Naive B cell (primary cell): ENCODE measurements around the gene SYS1. TPM values are rescaled to one million over a fixed set of nuclear protein-coding genes. Genes with fewer than 3 reads are reported as not detected.

Source experiments
- ATAC-seq, 2 donors: fragments of 150-1000 bp; cut with Tn5 transposase; 2 replicates each; pipeline ENCODE4 v1.10.0; 2021; ENCODE audit warnings: low read depth in 2 of 2, mild to moderate bottlenecking in 2 of 2, moderate library complexity in 2 of 2
- DNase-seq: peaks from one replicate; pipeline ENCODE4 v3.0.0; 2022
- H3K27ac Mint-ChIP-seq, 6 donors: one replicate each; pipeline ENCODE4 v1.8.0; 2020 to 2022; ENCODE audit warnings: mild to moderate bottlenecking in 6 of 6, mixed read lengths in 6 of 6, moderate library complexity in 5 of 6, inconsistent platforms in 2 of 6
- H3K27me3 Mint-ChIP-seq, 3 donors: one replicate each; pipeline ENCODE4 v1.8.0; 2021 to 2022; ENCODE audit warnings: mixed read lengths in 3 of 3, mild to moderate bottlenecking in 1 of 3
- H3K36me3 Mint-ChIP-seq, 2 donors: one replicate each; pipeline ENCODE4 v1.8.0; 2020 to 2022; ENCODE audit warnings: mixed read lengths in 2 of 2, inconsistent platforms in 1 of 2, mild to moderate bottlenecking in 1 of 2
- H3K4me1 Mint-ChIP-seq, 3 donors: one replicate each; pipeline ENCODE4 v1.8.0; 2020 to 2022; ENCODE audit warnings: mixed read lengths in 3 of 3, inconsistent platforms in 1 of 3, mild to moderate bottlenecking in 1 of 3, moderate library complexity in 1 of 3
- H3K4me3 Mint-ChIP-seq, 8 donors: one replicate each; pipeline ENCODE4 v1.8.0; 2020 to 2022; ENCODE audit warnings: mild to moderate bottlenecking in 8 of 8, mixed read lengths in 8 of 8, moderate library complexity in 8 of 8, inconsistent platforms in 2 of 8
- H3K9me3 Mint-ChIP-seq, 7 donors: one replicate each; pipeline ENCODE4 v1.8.0; 2020 to 2022; ENCODE audit warnings: mixed read lengths in 7 of 7, mild to moderate bottlenecking in 5 of 7, inconsistent platforms in 2 of 7, moderate library complexity in 1 of 7
- polyA plus RNA-seq, 6 donors: library from polyadenylated mRNA; unstranded; fragments of 300-500 nt; fragmentation: Illumina TruSeq; gene quantifications; one replicate each; pipeline ENCODE4 v1.2.3, GENCODE V29; 2021; ENCODE audit warnings: low read depth in 6 of 6

SYS1 gene
- polyA plus RNA-seq, 6 donors from 2014 or later, result 16.3 to 37.7 (median 36.1) TPM

DNA sequence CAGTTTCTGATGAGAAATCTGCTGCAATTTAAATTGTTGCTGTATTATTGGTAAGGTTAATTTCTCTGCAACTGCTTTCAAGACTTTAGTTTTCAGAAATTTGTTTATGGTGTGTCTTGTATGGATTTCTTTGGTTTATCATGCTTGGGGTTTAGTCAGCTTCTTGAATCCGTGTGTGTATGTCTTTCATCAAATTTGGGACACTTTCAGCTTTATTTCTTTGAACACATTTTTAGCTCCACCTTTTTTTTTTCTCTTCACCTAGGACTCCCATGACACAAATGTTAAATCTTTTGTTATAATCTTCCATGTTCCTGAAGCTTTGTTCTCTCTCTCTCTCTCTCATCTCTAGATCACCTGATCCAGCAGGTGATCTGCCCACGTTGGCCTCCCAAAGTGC is 28.6 kb downstream of the SYS1 start:
- H3K4me1 Mint-ChIP-seq, result peaks cover 5 to 11% (median 8%) of the 10 kb centered on the region in 3 donors
- H3K36me3 Mint-ChIP-seq, result peaks cover 12 to 18% of the 10 kb centered on the region in 2 donors
- ATAC-seq (no peak), DNase-seq (no peak)
- no peak overlapping the region for H3K27ac Mint-ChIP-seq
- H3K27me3 Mint-ChIP-seq, result no peaks in the 10 kb centered on the region
- no peak overlapping the region for H3K4me3 Mint-ChIP-seq
- H3K9me3 Mint-ChIP-seq, result peaks cover 0 to 5% (median 3%) of the 10 kb centered on the region in 7 donors

DNA sequence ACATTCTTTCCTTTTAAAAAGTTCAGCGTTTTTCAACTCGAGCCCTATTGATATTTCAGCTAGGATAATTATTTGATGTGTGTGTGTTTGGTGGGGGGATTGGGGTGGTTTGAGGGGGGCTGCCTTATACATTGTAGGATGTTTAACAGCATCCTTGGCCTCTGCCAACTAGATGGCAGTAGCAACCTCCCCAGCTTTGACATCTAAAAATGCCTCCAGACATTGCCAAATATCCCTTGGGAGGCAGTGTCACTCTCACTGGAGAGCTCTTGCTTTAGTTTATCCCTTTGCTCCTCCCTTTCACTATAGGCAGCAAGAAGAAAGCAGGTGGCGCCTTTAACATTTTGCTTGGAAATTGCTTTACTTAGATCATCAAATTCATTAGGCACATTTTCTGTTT is 29.8 kb downstream of the SYS1 start:
- DNase-seq (no peak), ATAC-seq (no peak)
- Mint-ChIP-seq H3K9me3 (peaks cover 0 to 5% (median 0%) of the 10 kb centered on the region in 7 donors), H3K4me1 (peaks cover 4 to 5% (median 4%) of the 10 kb centered on the region in 3 donors), H3K4me3 (no peak overlapping the region), H3K27ac (no peak overlapping the region), H3K27me3 (no peaks in the 10 kb centered on the region), H3K36me3 (peaks cover 7 to 8% of the 10 kb centered on the region in 2 donors)

DNA sequence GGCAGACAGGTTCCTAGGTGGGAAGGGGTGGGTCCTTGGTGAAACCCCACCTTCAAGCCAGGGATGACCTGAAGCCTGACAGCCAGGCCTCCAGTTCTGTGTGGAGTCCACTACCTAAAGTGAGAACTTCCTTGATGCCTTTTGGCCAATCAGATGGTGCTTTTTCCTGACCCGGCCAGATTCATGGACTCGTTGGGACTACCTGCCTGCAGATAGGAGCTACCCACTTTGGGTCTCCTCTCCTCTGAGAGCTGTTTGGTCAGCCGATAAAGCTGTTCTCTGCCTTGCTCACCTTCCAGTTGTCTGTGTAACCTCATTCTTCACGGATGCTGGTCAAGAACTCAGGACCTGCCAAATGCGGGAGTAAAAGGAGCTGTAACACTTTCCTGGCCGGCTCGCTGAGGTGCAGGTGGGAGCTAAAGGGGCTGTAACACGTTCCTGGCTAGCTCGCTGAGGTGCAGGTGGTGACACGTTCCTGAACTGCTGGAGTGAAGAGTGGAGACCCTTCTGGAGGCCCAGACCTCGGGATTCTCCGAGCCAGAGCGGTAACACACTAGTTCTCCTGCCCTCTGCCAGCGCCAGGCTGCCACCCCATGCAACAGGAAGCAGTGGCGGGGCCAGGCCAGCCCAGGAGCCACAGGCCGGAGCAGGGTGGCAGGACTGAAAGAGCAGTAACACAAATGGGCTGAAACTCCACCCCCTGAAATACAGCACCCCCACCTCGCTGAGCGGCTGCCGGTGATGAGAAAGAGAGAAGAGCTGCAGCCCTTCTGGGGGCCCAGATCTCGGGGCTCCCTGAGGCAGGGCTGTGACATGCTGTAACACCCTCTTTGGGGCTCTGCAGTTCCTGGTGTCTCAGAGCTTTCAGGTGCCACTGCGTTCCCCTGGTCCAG is 31.5 kb downstream of the SYS1 start:
- H3K27ac Mint-ChIP-seq, result peak overlapping the region in 1 of 6 donors; percentile 27
- H3K4me1 Mint-ChIP-seq, result no peaks in the 10 kb centered on the region
- H3K9me3 Mint-ChIP-seq, result peaks cover 3 to 6% (median 3%) of the 10 kb centered on the region in 7 donors
- ATAC-seq (no peak), DNase-seq (no peak)
- no peak overlapping the region for H3K4me3 Mint-ChIP-seq
- H3K27me3 Mint-ChIP-seq, result no peaks in the 10 kb centered on the region
- peaks cover 14 to 17% of the 10 kb centered on the region in 2 donors for H3K36me3 Mint-ChIP-seq

DNA sequence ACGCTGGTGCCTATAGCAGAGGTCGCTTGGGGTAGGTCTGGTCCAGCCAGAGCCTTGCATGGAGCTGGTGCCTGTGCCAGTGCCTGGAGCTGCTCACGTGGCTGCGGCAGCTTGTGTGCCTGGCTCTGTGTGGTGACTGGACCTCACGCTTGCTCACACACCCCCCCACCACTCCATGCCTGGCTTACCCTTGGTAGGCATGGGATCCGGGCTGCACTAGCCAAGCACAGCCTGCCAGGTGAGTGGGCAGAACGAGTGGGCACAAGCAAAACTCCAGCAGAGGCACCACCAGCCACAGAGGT is 32.1 kb downstream of the SYS1 start:
- peak overlapping the region in 1 of 6 donors; percentile 75 for H3K27ac Mint-ChIP-seq
- H3K27me3 Mint-ChIP-seq, result no peaks in the 10 kb centered on the region
- no peak overlapping the region for H3K4me3 Mint-ChIP-seq
- H3K36me3 Mint-ChIP-seq, result peaks cover 20 to 22% of the 10 kb centered on the region in 2 donors
- no peak for DNase-seq
- H3K9me3 Mint-ChIP-seq, result peaks cover 8 to 12% (median 9%) of the 10 kb centered on the region in 7 donors
- no peak for ATAC-seq
- no peaks in the 10 kb centered on the region for H3K4me1 Mint-ChIP-seq

DNA sequence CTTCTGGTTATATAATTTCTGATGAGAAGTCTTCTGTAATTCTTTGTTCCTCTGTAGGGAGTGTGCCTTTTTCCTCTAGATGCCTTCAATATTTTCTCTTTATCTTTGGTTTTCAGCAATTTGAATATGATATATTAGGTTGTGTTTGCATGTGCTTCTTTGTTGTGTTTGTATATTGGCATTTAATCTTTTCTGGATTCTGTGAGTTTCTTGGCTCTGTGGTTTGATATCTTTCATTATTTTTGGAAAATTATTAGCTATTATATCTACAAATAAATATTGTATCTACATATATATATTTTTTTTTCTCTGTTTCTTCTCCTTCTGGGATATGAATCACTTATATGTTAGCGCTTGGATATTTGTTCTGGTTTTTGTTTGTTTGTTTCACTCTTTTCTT is 36.1 kb downstream of the SYS1 start:
- Mint-ChIP-seq H3K27ac (peak overlapping the region in 1 of 6 donors; percentile 62), H3K36me3 (peaks cover 29 to 38% of the 10 kb centered on the region in 2 donors), H3K9me3 (peaks cover 10 to 28% (median 25%) of the 10 kb centered on the region in 7 donors), H3K27me3 (peaks cover 0 to 7% (median 0%) of the 10 kb centered on the region in 3 donors), H3K4me1 (no peaks in the 10 kb centered on the region), H3K4me3 (no peak overlapping the region)
- ATAC-seq (no peak), DNase-seq (no peak)

GRCh38 chr20:45400346-45401031 is 37.5 kb downstream of the SYS1 start:
- Mint-ChIP-seq H3K4me1 (peaks cover 7 to 10% (median 9%) of the 10 kb centered on the region in 3 donors), H3K36me3 (peaks cover 29 to 37% of the 10 kb centered on the region in 2 donors), H3K27ac (no peak overlapping the region), H3K9me3 (peaks cover 10 to 28% (median 25%) of the 10 kb centered on the region in 7 donors), H3K27me3 (peaks cover 0 to 12% (median 0%) of the 10 kb centered on the region in 3 donors), H3K4me3 (peak overlapping the region in 1 of 8 donors; percentile 40)
- DNase-seq (no peak), ATAC-seq (no peak)

DNA sequence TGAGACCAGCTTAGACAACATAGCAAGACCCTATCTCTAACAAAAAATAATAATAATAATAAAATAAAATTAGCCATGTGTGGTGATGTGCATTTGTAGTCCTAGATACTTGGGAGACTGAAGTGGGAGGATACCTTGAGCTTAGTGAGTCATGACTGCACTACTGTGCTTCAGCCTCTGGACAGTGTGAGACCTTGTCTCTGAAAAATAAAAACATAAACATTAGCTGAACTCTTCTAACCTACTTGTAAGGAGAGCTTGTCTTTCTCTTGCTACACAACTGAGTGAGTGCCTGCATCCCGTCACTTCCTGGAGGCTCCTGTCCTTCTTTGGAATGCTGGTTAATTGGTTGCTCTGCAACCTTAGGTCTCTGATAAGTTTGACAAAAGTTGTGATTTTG is 40.0 kb downstream of the SYS1 start:
- Mint-ChIP-seq H3K4me3 (no peak overlapping the region), H3K27ac (no peak overlapping the region), H3K9me3 (peaks cover 10 to 28% (median 25%) of the 10 kb centered on the region in 7 donors), H3K36me3 (peaks cover 23 to 31% of the 10 kb centered on the region in 2 donors), H3K27me3 (peaks cover 0 to 12% (median 0%) of the 10 kb centered on the region in 3 donors), H3K4me1 (peaks cover 20 to 24% (median 21%) of the 10 kb centered on the region in 3 donors)
- no peak for DNase-seq
- no peak for ATAC-seq

DNA sequence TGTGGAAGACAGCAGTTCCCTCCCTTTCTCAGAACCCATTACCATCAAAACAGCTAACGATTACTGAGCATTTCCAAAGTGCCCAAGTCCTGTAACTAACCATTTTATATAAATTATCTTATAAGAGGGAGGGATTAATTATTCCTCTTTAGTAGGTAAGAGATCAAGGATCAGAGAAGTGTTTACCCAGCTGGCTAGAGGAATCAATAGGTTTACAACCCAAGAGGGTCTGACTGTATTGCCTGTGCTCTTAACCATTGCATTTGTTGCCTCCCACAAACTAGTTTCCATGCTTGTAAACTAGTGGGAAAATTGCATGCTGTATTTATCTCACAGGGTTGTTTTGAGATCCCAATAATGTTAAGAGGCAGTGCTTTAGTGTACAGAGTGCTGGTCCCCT is 41.5 kb downstream of the SYS1 start:
- H3K4me1 Mint-ChIP-seq, result peaks cover 27 to 35% (median 30%) of the 10 kb centered on the region in 3 donors
- ATAC-seq (no peak), DNase-seq (no peak)
- H3K4me3 Mint-ChIP-seq, result peak overlapping the region in 7 of 8 donors; percentile 62 to 85 (median 79)
- peaks cover 12 to 24% of the 10 kb centered on the region in 2 donors for H3K36me3 Mint-ChIP-seq
- no peak overlapping the region for H3K27ac Mint-ChIP-seq
- H3K27me3 Mint-ChIP-seq, result peaks cover 0 to 12% (median 0%) of the 10 kb centered on the region in 3 donors
- H3K9me3 Mint-ChIP-seq, result peaks cover 6 to 24% (median 22%) of the 10 kb centered on the region in 7 donors

DNA sequence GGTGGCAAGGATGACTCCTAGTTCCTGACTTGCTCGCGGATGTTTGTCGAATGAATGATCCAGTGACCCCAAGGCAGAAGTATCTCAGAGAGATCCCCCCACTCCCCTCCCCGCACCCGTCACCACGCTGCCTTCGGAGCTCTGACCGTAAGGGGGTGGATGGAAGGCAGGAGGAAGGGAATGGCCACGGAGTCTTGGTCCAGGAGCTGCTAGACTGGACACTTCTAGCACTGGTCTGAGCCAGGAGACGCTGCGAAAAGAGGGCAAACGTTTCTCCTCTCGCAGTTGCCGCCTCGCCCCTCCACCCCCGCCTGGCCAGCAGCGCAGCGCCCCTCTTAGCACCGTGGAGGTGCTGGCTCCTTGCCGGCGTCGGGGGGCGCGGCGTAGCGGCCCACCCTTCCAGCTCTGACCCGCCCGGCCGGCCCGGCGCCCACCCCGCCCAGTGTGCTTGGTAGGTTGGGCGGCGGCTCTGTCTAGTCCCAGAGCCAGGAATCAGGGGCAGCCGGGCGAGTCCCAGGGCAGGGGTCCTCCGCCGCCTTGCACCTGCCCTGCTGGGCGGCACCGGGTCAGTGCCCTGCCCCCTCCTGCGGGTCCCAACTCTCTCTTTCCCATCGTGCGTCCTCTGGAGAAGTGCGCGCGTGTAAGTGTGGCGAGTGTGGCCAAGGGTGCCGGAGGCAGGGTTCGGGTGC is 42.8 kb downstream of the SYS1 start:
- Mint-ChIP-seq H3K36me3 (peaks cover 12 to 15% of the 10 kb centered on the region in 2 donors), H3K27ac (peak overlapping the region in 5 of 6 donors; percentile 7 to 91 (median 80)), H3K9me3 (peaks cover 0 to 13% (median 10%) of the 10 kb centered on the region in 7 donors), H3K4me1 (peaks cover 27 to 35% (median 30%) of the 10 kb centered on the region in 3 donors), H3K4me3 (peak overlapping the region; percentile 78 to 87 (median 84)), H3K27me3 (peaks cover 0 to 12% (median 0%) of the 10 kb centered on the region in 3 donors)
- ATAC-seq (peak in 1 of 2 donors; percentile 6), DNase-seq (no peak)

GRCh38 chr20:45406260-45407066 is 43.5 kb downstream of the SYS1 start:
- Mint-ChIP-seq H3K27ac (peak overlapping the region in 4 of 6 donors; percentile 7 to 91 (median 60)), H3K27me3 (peaks cover 0 to 12% (median 0%) of the 10 kb centered on the region in 3 donors), H3K4me3 (peak overlapping the region; percentile 77 to 92 (median 86)), H3K9me3 (peaks cover 0 to 9% (median 5%) of the 10 kb centered on the region in 7 donors), H3K36me3 (peaks cover 11 to 15% of the 10 kb centered on the region in 2 donors), H3K4me1 (peaks cover 27 to 35% (median 30%) of the 10 kb centered on the region in 3 donors)
- peak; percentile 57 for DNase-seq
- ATAC-seq, result peak; percentile 42 to 50

DNA sequence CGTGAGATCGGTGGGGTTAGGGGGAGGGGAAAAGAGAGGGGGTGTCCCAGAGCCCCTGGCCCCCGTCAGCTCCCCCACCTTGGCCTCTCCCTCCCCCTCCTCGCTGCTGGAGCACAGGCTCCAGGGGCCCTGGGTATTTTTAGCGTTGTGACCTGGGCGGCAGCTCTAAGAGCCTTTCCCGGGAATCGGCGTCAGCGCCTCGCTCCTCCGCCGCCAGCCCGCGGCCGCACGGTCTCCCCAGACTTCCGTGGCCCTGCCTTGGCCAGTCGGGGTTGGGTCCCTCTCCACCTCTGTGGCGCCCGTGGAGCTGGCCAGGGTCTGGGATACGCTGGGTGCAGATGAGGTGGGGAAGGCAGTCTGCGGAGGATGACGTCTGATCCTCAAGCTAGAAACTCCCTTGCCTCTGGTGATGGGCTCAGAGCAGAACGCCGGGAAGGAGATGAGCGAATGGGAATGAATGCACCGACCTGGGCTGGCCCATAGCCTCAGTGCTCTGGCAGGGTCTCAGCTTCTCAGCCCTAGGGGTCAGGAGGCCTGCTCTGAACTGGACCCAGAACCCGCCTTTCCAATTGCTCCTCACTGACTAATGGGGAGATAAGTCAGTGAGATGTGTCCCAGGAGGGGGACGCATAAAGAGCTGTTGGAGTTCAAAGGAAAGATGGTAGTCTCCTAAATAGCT is 44.2 kb downstream of the SYS1 start:
- H3K27ac Mint-ChIP-seq, result peak overlapping the region; percentile 51 to 91 (median 88)
- H3K4me3 Mint-ChIP-seq, result peak overlapping the region; percentile 77 to 92 (median 86)
- peaks cover 0 to 3% (median 0%) of the 10 kb centered on the region in 7 donors for H3K9me3 Mint-ChIP-seq
- H3K36me3 Mint-ChIP-seq, result peaks cover 7 to 9% of the 10 kb centered on the region in 2 donors
- no peak for DNase-seq
- H3K4me1 Mint-ChIP-seq, result peaks cover 30 to 35% (median 30%) of the 10 kb centered on the region in 3 donors
- peaks cover 0 to 12% (median 0%) of the 10 kb centered on the region in 3 donors for H3K27me3 Mint-ChIP-seq
- ATAC-seq, result no peak
